Activated CD4-positive, alpha-beta memory T cell treated with anti-CD3 and anti-CD28 coated beads, Interleukin-2, amount 10 ng/mL, durations not matched to agents 7 days and 5 days (primary cell): ENCODE results near the gene FGF4. TPM values are rescaled to one million over a fixed set of nuclear protein-coding genes. Genes with fewer than 3 reads are reported as not detected.

Source experiments
- CTCF ChIA-PET: fragments of 350-600 bp; sonication (Branson Sonifier 250); formaldehyde crosslinking; loops from one replicate; lab custom pipeline; 2021; ENCODE audit warnings: antibody characterized with exemption, inconsistent platforms; lab: Charles Lee
- POLR2A ChIA-PET: fragments of 350-600 bp; sonication (Branson Sonifier 250); formaldehyde crosslinking; loops from one replicate; lab custom pipeline; 2021; ENCODE audit warnings: antibody characterized with exemption; lab: Charles Lee
- DNase-seq: peaks from one replicate; pipeline ENCODE4 v3.0.0-alpha.2; 2020
- H3K27ac Mint-ChIP-seq: one replicate; pipeline ENCODE4 v1.8.0; 2021; ENCODE audit warnings: mild to moderate bottlenecking, mixed read lengths
- H3K27me3 Mint-ChIP-seq: one replicate; pipeline ENCODE4 v1.8.0; 2021; ENCODE audit warnings: mixed read lengths
- H3K36me3 Mint-ChIP-seq: one replicate; pipeline ENCODE4 v1.8.0; 2021; ENCODE audit warnings: low read depth, mixed read lengths
- H3K4me1 Mint-ChIP-seq: one replicate; pipeline ENCODE4 v1.8.0; 2021; ENCODE audit warnings: mixed read lengths
- H3K4me3 Mint-ChIP-seq: one replicate; pipeline ENCODE4 v1.8.0; 2021; ENCODE audit warnings: mild to moderate bottlenecking, mixed read lengths
- H3K9me3 Mint-ChIP-seq: one replicate; pipeline ENCODE4 v1.8.0; 2021; ENCODE audit warnings: mixed read lengths
- total RNA-seq, 2 experiments: library from RNA; stranded (reverse); gene quantifications; one replicate each; pipeline ENCODE4 v1.2.3, GENCODE V29; 2021

Gene FGF4
- total RNA-seq, 2 experiments from 2014 or later = not detected

GRCh38 chr11:69814902-69815301, 39.8 kb upstream of the FGF4 start:
- no peaks in the 10 kb centered on the region for H3K4me1 Mint-ChIP-seq

DNA sequence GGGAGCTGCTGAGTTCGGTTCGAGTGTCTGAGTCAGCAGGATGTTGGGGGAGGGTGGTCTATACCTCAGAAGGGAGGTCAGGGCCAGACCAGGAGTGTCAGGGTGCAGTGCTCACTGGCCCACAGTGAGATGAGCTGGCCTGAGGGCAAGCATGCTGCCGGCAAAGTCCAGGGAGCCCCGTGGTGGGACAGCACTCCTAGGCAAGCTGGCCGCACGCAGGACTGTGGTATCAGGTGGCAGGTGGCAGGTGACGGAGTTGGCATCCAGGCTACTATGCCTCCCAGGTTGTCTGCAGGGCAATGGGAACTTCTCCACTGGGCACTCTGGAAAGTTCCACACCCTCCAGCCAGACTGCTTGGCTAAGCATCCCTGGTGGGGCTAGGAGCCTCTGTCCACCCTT, 39.3 kb upstream of the FGF4 start:
- no peak for DNase-seq
- ChIA-PET CTCF (no interaction called here), POLR2A (no interaction called here)
- no peak overlapping the region for H3K27ac Mint-ChIP-seq
- no peak overlapping the region for H3K4me3 Mint-ChIP-seq
- no peaks in the 10 kb centered on the region for H3K4me1 Mint-ChIP-seq
- peaks cover 27% of the 10 kb centered on the region for H3K27me3 Mint-ChIP-seq
- H3K9me3 Mint-ChIP-seq = no peaks in the 10 kb centered on the region
- H3K36me3 Mint-ChIP-seq = no peaks in the 10 kb centered on the region

More at GRCh38 chr11:69814902-69815301, 39.8 kb upstream of the FGF4 start:
- no peak for DNase-seq
- Mint-ChIP-seq H3K4me3 (no peak overlapping the region), H3K27me3 (peaks cover 28% of the 10 kb centered on the region), H3K27ac (no peak overlapping the region), H3K36me3 (no peaks in the 10 kb centered on the region), H3K9me3 (no peaks in the 10 kb centered on the region)
- POLR2A ChIA-PET = no interaction called here
- CTCF ChIA-PET = no interaction called here

GRCh38 chr11:69813839-69814238, 38.7 kb upstream of the FGF4 start:
- no peaks in the 10 kb centered on the region for H3K9me3 Mint-ChIP-seq
- H3K36me3 Mint-ChIP-seq = no peaks in the 10 kb centered on the region
- peaks cover 26% of the 10 kb centered on the region for H3K27me3 Mint-ChIP-seq
- no peaks in the 10 kb centered on the region for H3K4me1 Mint-ChIP-seq
- no peak overlapping the region for H3K4me3 Mint-ChIP-seq
- no peak for DNase-seq
- no peak overlapping the region for H3K27ac Mint-ChIP-seq
- CTCF ChIA-PET = no interaction called here
- POLR2A ChIA-PET = no interaction called here

GRCh38 chr11:69812946-69813345, 37.8 kb upstream of the FGF4 start:
- Mint-ChIP-seq H3K36me3 (no peaks in the 10 kb centered on the region), H3K9me3 (no peaks in the 10 kb centered on the region), H3K4me3 (no peak overlapping the region), H3K27me3 (peaks cover 22% of the 10 kb centered on the region), H3K27ac (no peak overlapping the region), H3K4me1 (no peaks in the 10 kb centered on the region)
- POLR2A ChIA-PET = no interaction called here
- no peak for DNase-seq
- CTCF ChIA-PET = no interaction called here

DNA sequence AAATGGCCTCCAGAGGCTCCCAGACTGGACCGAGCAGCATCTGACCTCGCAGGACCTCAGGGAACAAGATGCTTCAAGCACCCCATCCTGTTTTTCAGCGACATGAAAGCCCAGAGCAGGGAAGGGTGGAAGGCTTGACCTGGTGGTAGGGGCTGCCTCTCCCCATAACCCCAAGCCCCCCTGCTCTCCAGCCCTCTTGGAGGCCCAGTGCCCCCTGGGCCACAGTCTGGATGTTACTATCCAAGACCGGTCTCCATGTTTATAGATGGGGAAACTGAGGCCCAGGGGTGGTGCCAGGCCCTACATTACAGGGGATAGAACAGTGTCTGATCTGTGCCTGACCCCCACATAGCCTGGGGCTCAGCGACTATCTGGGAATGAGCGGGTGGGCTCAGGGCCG, 37.1 kb upstream of the FGF4 start:
- Mint-ChIP-seq H3K9me3 (no peaks in the 10 kb centered on the region), H3K36me3 (no peaks in the 10 kb centered on the region), H3K27ac (no peak overlapping the region), H3K4me1 (no peaks in the 10 kb centered on the region), H3K4me3 (no peak overlapping the region), H3K27me3 (peaks cover 22% of the 10 kb centered on the region)
- ChIA-PET POLR2A (no interaction called here), CTCF (no interaction called here)
- DNase-seq = no peak

- no peaks in the 10 kb centered on the region for H3K9me3 Mint-ChIP-seq
- H3K27ac Mint-ChIP-seq = no peak overlapping the region
- no peaks in the 10 kb centered on the region for H3K4me1 Mint-ChIP-seq
- H3K36me3 Mint-ChIP-seq = no peaks in the 10 kb centered on the region
- POLR2A ChIA-PET = no interaction called here
- no peak overlapping the region for H3K4me3 Mint-ChIP-seq
- DNase-seq = no peak
- CTCF ChIA-PET = no interaction called here
- peaks cover 16% of the 10 kb centered on the region for H3K27me3 Mint-ChIP-seq
These were observed 36.3 kb upstream of the FGF4 start for GRCh38 chr11:69811431-69811830.

DNA sequence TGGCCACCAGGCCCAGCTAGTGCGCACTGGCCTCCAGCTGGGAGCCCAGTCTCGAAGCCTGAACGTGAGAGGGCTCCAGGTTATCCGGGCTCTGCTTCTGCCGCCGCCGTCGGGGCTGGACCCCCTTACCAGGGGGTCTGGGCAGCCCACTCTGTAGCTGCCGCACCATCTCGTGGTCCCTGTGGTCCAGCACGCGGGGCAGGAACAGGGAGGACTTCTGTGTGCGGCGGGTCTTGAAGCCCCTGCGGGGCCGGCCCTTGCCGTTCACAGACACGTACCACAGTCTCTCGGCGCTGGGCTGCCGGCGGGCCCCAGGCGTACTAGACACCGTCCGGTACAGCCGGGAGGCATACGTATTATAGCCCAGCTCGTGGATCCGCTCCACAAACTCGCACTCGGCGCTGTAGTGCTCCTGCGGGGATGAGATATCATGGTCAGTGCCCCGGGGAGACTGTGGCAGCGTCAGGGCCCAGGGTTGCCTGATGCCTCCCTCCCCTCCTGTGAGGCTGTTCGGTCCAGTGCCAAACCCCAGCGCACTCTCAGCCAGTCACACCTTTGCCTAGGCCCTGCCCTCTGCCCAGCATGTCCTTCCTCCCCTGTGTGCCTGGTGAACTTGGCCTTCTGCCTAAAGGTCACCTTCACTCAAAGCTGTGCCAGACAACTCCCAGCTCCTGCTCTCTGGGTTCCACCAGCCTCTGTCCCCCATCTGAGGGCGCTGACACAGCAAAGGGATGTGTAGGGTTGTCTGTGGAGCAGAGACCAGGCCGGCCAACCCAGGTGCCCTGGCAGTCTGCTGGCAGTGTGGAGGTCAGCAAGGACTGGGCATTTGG, 35.4 kb upstream of the FGF4 start:
- no peak overlapping the region for H3K27ac Mint-ChIP-seq
- H3K9me3 Mint-ChIP-seq = no peaks in the 10 kb centered on the region
- peaks cover 9% of the 10 kb centered on the region for H3K27me3 Mint-ChIP-seq
- CTCF ChIA-PET = no interaction called here
- POLR2A ChIA-PET = no interaction called here
- H3K4me3 Mint-ChIP-seq = no peak overlapping the region
- no peaks in the 10 kb centered on the region for H3K36me3 Mint-ChIP-seq
- H3K4me1 Mint-ChIP-seq = no peaks in the 10 kb centered on the region
- no peak for DNase-seq

DNA sequence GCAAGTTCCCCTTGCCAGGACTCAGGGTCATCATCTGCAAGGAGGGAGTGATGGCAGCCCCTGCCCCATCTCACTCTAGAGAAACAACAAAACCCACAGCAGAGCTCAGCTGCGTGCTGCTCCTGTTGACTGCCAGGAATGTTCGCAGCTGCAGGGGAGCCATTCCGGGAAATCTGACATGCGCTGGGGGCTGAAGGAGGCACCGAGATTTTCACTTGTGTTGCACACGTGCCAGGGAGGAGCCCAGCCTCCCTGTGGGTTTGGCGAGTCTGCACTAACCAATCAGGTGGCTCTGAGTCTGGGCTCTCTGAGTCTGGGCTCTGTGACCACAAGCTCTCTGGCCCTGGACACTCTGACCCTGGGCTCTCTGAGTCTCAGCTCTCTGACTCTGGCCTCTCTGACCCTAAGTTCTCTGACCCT, 33.5 kb upstream of the FGF4 start:
- no peaks in the 10 kb centered on the region for H3K9me3 Mint-ChIP-seq
- H3K36me3 Mint-ChIP-seq = no peaks in the 10 kb centered on the region
- DNase-seq = no peak
- no peak overlapping the region for H3K27ac Mint-ChIP-seq
- peaks cover 4% of the 10 kb centered on the region for H3K27me3 Mint-ChIP-seq
- no peaks in the 10 kb centered on the region for H3K4me1 Mint-ChIP-seq
- H3K4me3 Mint-ChIP-seq = no peak overlapping the region
- ChIA-PET CTCF (no interaction called here), POLR2A (no interaction called here)

GRCh38 chr11:69807106-69807815, 32.1 kb upstream of the FGF4 start:
- DNase-seq = no peak
- Mint-ChIP-seq H3K9me3 (no peaks in the 10 kb centered on the region), H3K27me3 (peaks cover 4% of the 10 kb centered on the region), H3K4me1 (no peaks in the 10 kb centered on the region), H3K36me3 (no peaks in the 10 kb centered on the region), H3K4me3 (no peak overlapping the region), H3K27ac (no peak overlapping the region)
- CTCF ChIA-PET = no interaction called here
- POLR2A ChIA-PET = no interaction called here

GRCh38 chr11:69804769-69805508, 29.8 kb upstream of the FGF4 start:
- no peak for DNase-seq
- no peak overlapping the region for H3K4me3 Mint-ChIP-seq
- H3K4me1 Mint-ChIP-seq = no peaks in the 10 kb centered on the region
- no peak overlapping the region for H3K27ac Mint-ChIP-seq
- POLR2A ChIA-PET = no interaction called here
- H3K9me3 Mint-ChIP-seq = no peaks in the 10 kb centered on the region
- no peaks in the 10 kb centered on the region for H3K36me3 Mint-ChIP-seq
- CTCF ChIA-PET = no interaction called here
- H3K27me3 Mint-ChIP-seq = peaks cover 4% of the 10 kb centered on the region

DNA sequence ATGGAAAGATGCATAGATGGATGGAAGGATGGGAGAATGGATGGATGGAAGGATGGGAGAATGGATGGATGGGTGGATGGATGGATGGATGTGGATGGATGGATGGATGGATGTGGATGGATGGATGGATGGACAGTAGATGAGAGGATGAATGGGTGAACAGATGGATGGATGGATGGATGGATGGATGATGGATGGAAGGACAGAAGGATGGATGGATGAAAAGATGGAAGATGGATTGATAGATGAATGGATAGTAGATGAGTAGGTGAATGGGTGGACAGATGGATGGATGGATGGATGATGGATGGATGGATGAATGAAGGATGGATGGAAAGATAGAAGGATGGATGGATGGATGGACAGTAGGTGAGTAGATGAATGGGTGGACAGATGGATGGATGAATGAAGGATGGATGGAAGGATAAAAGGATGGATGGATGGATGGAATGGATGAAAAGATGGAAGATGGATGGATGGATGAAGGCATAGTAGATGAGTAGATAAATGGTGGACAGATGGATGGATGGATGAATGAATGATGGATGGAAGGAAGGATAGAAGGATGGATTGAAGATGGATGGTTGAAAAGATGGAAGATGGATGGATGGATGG, 28.6 kb upstream of the FGF4 start:
- H3K36me3 Mint-ChIP-seq = no peaks in the 10 kb centered on the region
- H3K4me3 Mint-ChIP-seq = no peak overlapping the region
- DNase-seq = no peak
- no peaks in the 10 kb centered on the region for H3K27me3 Mint-ChIP-seq
- CTCF ChIA-PET = no interaction called here
- no peak overlapping the region for H3K27ac Mint-ChIP-seq
- peaks cover 4% of the 10 kb centered on the region for H3K9me3 Mint-ChIP-seq
- no peaks in the 10 kb centered on the region for H3K4me1 Mint-ChIP-seq
- POLR2A ChIA-PET = no interaction called here

DNA sequence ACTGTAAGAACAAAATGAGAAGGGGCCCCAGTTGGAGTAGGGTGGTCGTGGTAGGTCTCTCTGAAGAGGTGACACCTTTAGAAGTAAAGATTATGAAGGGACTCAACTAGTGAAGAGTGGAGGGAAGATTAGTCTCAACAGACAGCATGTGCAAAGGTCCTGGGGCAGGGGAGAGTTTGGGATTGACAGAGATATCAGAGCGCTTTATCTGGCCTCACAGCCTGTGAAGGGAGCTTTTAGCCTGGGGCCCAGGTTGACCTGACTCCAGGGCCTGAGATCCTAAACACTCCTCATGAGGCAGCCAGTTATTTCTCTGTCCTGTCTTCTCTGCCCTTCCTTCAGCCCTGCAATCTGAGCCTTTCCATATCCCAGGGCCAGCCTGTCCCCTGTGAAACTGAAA, 27.9 kb upstream of the FGF4 start:
- no peak for DNase-seq
- Mint-ChIP-seq H3K27ac (no peak overlapping the region), H3K9me3 (peaks cover 4% of the 10 kb centered on the region), H3K27me3 (no peaks in the 10 kb centered on the region), H3K4me1 (no peaks in the 10 kb centered on the region), H3K4me3 (no peak overlapping the region), H3K36me3 (no peaks in the 10 kb centered on the region)
- ChIA-PET CTCF (no interaction called here), POLR2A (no interaction called here)

GRCh38 chr11:69802590-69802989, 27.4 kb upstream of the FGF4 start:
- no peak for DNase-seq
- CTCF ChIA-PET = no interaction called here
- Mint-ChIP-seq H3K36me3 (no peaks in the 10 kb centered on the region), H3K27me3 (no peaks in the 10 kb centered on the region), H3K9me3 (peaks cover 4% of the 10 kb centered on the region), H3K27ac (no peak overlapping the region), H3K4me1 (no peaks in the 10 kb centered on the region), H3K4me3 (no peak overlapping the region)
- POLR2A ChIA-PET = no interaction called here
